ENCODE measurements around the gene DFFA.

GRCh38 chr1:10508511-10508951 lies 36.2 kb upstream of the DFFA start:
- TF ChIP-seq ZSCAN20 (CRISPR knock-in tag; IDR thresholded peaks at IDR 0.05) (no peak), USF2 (IDR thresholded peaks at IDR 0.05) (no peak), CTCF (IDR thresholded peaks at IDR 0.05) (no peak), POLR2A (IDR thresholded peaks at IDR 0.05; ENCODE audit: low read length) (no peak), NR3C1 (IDR thresholded peaks at IDR 0.05) (no peak), REST (IDR thresholded peaks at IDR 0.05) (no peak), CHD2 (IDR thresholded peaks at IDR 0.05; ENCODE audit: low read length, partially characterized antibody) (no peak), SMC3 (IDR thresholded peaks at IDR 0.05) (no peak), MAZ (IDR thresholded peaks at IDR 0.05; ENCODE audit: borderline replicate concordance, low read depth, low read length) (no peak), RAD21 (conservative IDR thresholded peaks at IDR 0.05 in 1 of 2, IDR thresholded peaks at IDR 0.05 in 1 of 2) (no peak), NFE2L2 (conservative IDR thresholded peaks at IDR 0.05; ENCODE audit: low read length) (no peak), HMGXB4 (CRISPR knock-in tag; IDR thresholded peaks at IDR 0.05; ENCODE audit: borderline replicate concordance) (no peak)

Data from A549 (cell line).